ENCODE results near the gene EIF5A.
A peak's percentile ranks its signal among the peaks of the same experiment; 100 is the strongest.

The EIF5A gene

GRCh38 chr17:7285679-7286078 is 21.7 kb upstream of the EIF5A start:
- no peak for DNase-seq (ENCODE audit: low read depth in 2 of 2)

- no peak for DNase-seq (ENCODE audit: low read depth in 2 of 2)
These were observed 18.0 kb upstream of the EIF5A start for GRCh38 chr17:7289256-7290032.

- no peak for DNase-seq (ENCODE audit: low read depth in 2 of 2)
These were observed 17.3 kb upstream of the EIF5A start for GRCh38 chr17:7290166-7290565.

GRCh38 chr17:7290685-7291084 is 16.7 kb upstream of the EIF5A start:
- no peak for DNase-seq (ENCODE audit: low read depth in 2 of 2)

GRCh38 chr17:7292194-7292593 is 15.2 kb upstream of the EIF5A start:
- no peak for DNase-seq (ENCODE audit: low read depth in 2 of 2)

- DNase-seq (ENCODE audit: low read depth in 2 of 2): no peak
These were observed 14.7 kb upstream of the EIF5A start for GRCh38 chr17:7292729-7293128.

GRCh38 chr17:7293159-7293558 is 14.3 kb upstream of the EIF5A start:
- DNase-seq (ENCODE audit: low read depth in 2 of 2): no peak

GRCh38 chr17:7293816-7294613 is 13.4 kb upstream of the EIF5A start:
- DNase-seq (ENCODE audit: low read depth in 2 of 2): no peak

- DNase-seq (ENCODE audit: low read depth in 2 of 2): peak; percentile 57 to 58
These were observed 12.7 kb upstream of the EIF5A start, which contains the start of gene YBX2 for GRCh38 chr17:7294614-7295153. Gene YBX2 (minus strand): TSS chr17:7294639. CDS start chr17:7294500, 139 bp downstream.

GRCh38 chr17:7295230-7296180 is 11.9 kb upstream of the EIF5A start:
- DNase-seq (ENCODE audit: low read depth in 2 of 2): no peak

- DNase-seq (ENCODE audit: low read depth in 2 of 2): peak in 1 of 2 donors; percentile 40
These were observed 11.1 kb upstream of the EIF5A start for GRCh38 chr17:7296189-7296861.

GRCh38 chr17:7304179-7304578 is 3.2 kb upstream of the EIF5A start:
- DNase-seq (ENCODE audit: low read depth in 2 of 2): no peak

- DNase-seq (ENCODE audit: low read depth in 2 of 2): no peak
These were observed 527 bp downstream of the EIF5A start for GRCh38 chr17:7307686-7308624.

- peak; percentile 76 to 88 for DNase-seq (ENCODE audit: low read depth in 2 of 2)
These were observed 1.4 kb downstream of the EIF5A start for GRCh38 chr17:7308625-7309433.

- DNase-seq (ENCODE audit: low read depth in 2 of 2): no peak
These were observed 2.2 kb downstream of the EIF5A start for GRCh38 chr17:7309628-7310027.

GRCh38 chr17:7311110-7311705 is 3.8 kb downstream of the EIF5A start:
- no peak for DNase-seq (ENCODE audit: low read depth in 2 of 2)

GRCh38 chr17:7312432-7313087 is 5.1 kb downstream of the EIF5A start:
- DNase-seq (ENCODE audit: low read depth in 2 of 2): no peak

Data from stimulated activated CD8-positive, alpha-beta memory T cell treated with anti-CD3 and anti-CD28 coated beads, Interleukin-15, amount 100 ng/mL, for 4 hours (primary cell).